Measurements from ENCODE around the gene CAMK2B. TPM values are rescaled to one million over a fixed set of nuclear protein-coding genes. Genes with fewer than 3 reads are reported as not detected.

CAMK2B gene
- total RNA-seq, 4 donors from 2014 or later: 0.50 to 2.0 (median 1.2) TPM

GRCh38 chr7:44189993-44190872 lies 135.2 kb downstream of the CAMK2B start:
- H3K36me3 ChIP-seq: no peaks in the 10 kb centered on the region
- no peaks in the 10 kb centered on the region for H3K9me3 ChIP-seq
- peaks cover 0 to 30% (median 0%) of the 10 kb centered on the region in 4 donors for H3K27me3 ChIP-seq
- H3K27ac ChIP-seq (replicated peaks in 1 of 4): no peak overlapping the region
- H3K4me1 ChIP-seq: no peaks in the 10 kb centered on the region
- WGBS: 81% methylated on average over 11 of the region's 14 CpGs
- H3K4me3 ChIP-seq: no peak overlapping the region
- TF ChIP-seq EP300 (IDR thresholded peaks at IDR 0.05) (no peak), POLR2AphosphoS5 (IDR thresholded peaks at IDR 0.05) (no peak), CTCF (IDR thresholded peaks at IDR 0.05) (no peak), POLR2A (IDR thresholded peaks at IDR 0.05; ENCODE audit: low read depth) (no peak)
- intact Hi-C loops (cut with DNase I): loop anchor here (10.0 kb wide), 1 partner anchor 55 kb away; no protein-coding TSS in a partner anchor
- no peak for DNase-seq (ENCODE audit: extremely low spot score)

- Histone ChIP-seq H3K4me3 (no peak within 1 kb of the TSS), H3K27ac (replicated peaks in 1 of 4) (no peak within 1 kb of the TSS), H3K9me3 (no peaks in the 10 kb centered on the region), H3K36me3 (no peaks in the 10 kb centered on the region), H3K4me1 (no peaks in the 10 kb centered on the region), H3K27me3 (peaks cover 0 to 28% (median 0%) of the 10 kb centered on the region in 4 donors)
- no peak for TF ChIP-seq POLR2A (IDR thresholded peaks at IDR 0.05; ENCODE audit: low read depth)
- no peak for DNase-seq (ENCODE audit: extremely low spot score)
- intact Hi-C loops (cut with DNase I): no loop called here
- 90% methylated on average over 4 of the region's 11 CpGs for WGBS
Observed at GRCh38 chr7:44189286-44189992, 136.0 kb downstream of the CAMK2B start, which contains the start of gene GCK. TSS of gene GCK (minus strand) at chr7:44189439. CDS start at chr7:44188953, 486 bp downstream.

- DNase-seq (ENCODE audit: extremely low spot score): no peak
- H3K4me3 ChIP-seq: no peak overlapping the region
- no peak overlapping the region for H3K27ac ChIP-seq (replicated peaks in 1 of 4)
- intact Hi-C loops (cut with DNase I): no loop called here
- peaks cover 0 to 21% (median 0%) of the 10 kb centered on the region in 4 donors for H3K27me3 ChIP-seq
- no peaks in the 10 kb centered on the region for H3K9me3 ChIP-seq
- 91% methylated on average over 9 of the region's 16 CpGs for WGBS
- no peaks in the 10 kb centered on the region for H3K4me1 ChIP-seq
- TF ChIP-seq POLR2AphosphoS5 (IDR thresholded peaks at IDR 0.05) (no peak), EP300 (IDR thresholded peaks at IDR 0.05) (no peak), CTCF (IDR thresholded peaks at IDR 0.05) (no peak), POLR2A (IDR thresholded peaks at IDR 0.05; ENCODE audit: low read depth) (no peak)
- no peaks in the 10 kb centered on the region for H3K36me3 ChIP-seq
Observed at GRCh38 chr7:44188480-44189225, 136.7 kb downstream of the CAMK2B start.

GRCh38 chr7:44187636-44188416 lies 137.6 kb downstream of the CAMK2B start:
- Histone ChIP-seq H3K36me3 (no peaks in the 10 kb centered on the region), H3K27me3 (peaks cover 0 to 12% (median 0%) of the 10 kb centered on the region in 4 donors), H3K4me3 (no peak overlapping the region), H3K27ac (replicated peaks in 1 of 4) (no peak overlapping the region), H3K9me3 (peaks cover 0 to 4% (median 1%) of the 10 kb centered on the region in 4 donors), H3K4me1 (no peaks in the 10 kb centered on the region)
- no peak for DNase-seq (ENCODE audit: extremely low spot score)
- TF ChIP-seq POLR2A (IDR thresholded peaks at IDR 0.05; ENCODE audit: low read depth) (no peak), EP300 (IDR thresholded peaks at IDR 0.05) (no peak), CTCF (IDR thresholded peaks at IDR 0.05) (no peak), POLR2AphosphoS5 (IDR thresholded peaks at IDR 0.05) (no peak)
- intact Hi-C loops (cut with DNase I): no loop called here
- WGBS: 69% methylated on average over 9 of the region's 9 CpGs
